ENCODE results near the gene ARHGDIA.

DNA sequence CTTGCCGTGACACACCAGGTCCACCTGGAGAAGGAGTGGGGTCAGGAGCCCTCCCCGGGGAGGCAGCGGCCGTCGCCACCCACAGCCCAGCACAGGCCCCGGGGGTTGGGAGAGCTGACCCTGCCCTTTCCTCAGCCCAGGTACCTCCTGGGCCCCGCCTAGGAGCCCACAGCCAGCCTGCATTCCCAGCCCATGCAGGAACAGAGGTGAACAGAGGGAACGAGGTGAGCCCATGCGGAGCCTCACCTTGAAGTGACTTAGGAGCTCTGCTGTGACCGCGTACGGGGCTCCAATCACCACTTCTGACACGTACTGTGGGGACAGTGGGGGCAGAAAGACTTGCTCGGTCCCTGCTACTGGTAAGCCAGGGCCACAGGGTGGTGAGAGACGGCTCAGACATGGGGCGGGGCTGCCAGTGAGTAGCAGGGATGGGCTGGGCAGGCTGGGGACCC lies 34.3 kb upstream of the ARHGDIA start:
- TF ChIP-seq EZH2 (IDR thresholded peaks at IDR 0.05) (no peak), POLR2AphosphoS5 (IDR thresholded peaks at IDR 0.05; ENCODE audit: borderline replicate concordance, low read depth, low read length) (no peak)
